Loucy (cell line): ENCODE measurements around the gene RHEBL1.

Experiments used
- CTCF ChIP-seq: fragments of 200-600 bp; sonication (generic); conservative IDR thresholded peaks from 2 replicates; pipeline ENCODE4 v1.5.1; 2014; ENCODE audit warnings: mild to moderate bottlenecking, antibody characterized with exemption, low read length
- EZH2phosphoT487 ChIP-seq: fragments of 200-600 bp; IDR thresholded peaks from 2 replicates; pipeline ENCODE4 v1.6.1; 2018; ENCODE audit warnings: antibody characterized with exemption, mild to moderate bottlenecking, moderate library complexity, borderline replicate concordance

- no peak for TF ChIP-seq CTCF
- TF ChIP-seq EZH2phosphoT487: no peak
Measured at GRCh38 chr12:49104822-49105221, 35.0 kb upstream of the RHEBL1 start.
